HG02938 (cell line): Measurements from ENCODE around the gene RRAD.
A peak's percentile ranks its signal among the peaks of the same experiment; 100 is the strongest.
"Not testable (repeated sequence)": the region's sequence is repeated elsewhere in the genome, so short reads cannot be mapped to it uniquely, and the experiment has no call there.

Experiments
- ATAC-seq: cut with Tn5 transposase; IDR thresholded peaks from one replicate; pipeline ENCODE4 v1.9.1; 2021; ENCODE audit warnings: mild to moderate bottlenecking, moderate library complexity; ENCODE audit not compliant: unreplicated experiment

RRAD gene

GRCh38 chr16:66950971-66951790 is 25.8 kb upstream of the RRAD start:
- no peak for ATAC-seq

GRCh38 chr16:66950437-66950836 is 25.1 kb upstream of the RRAD start:
- ATAC-seq = no peak

- no peak for ATAC-seq
These were observed 24.1 kb upstream of the RRAD start for GRCh38 chr16:66949472-66949871.

GRCh38 chr16:66948837-66949225 is 23.5 kb upstream of the RRAD start:
- ATAC-seq = no peak

GRCh38 chr16:66948134-66948836 is 22.9 kb upstream of the RRAD start:
- ATAC-seq = no peak

- ATAC-seq = peak; percentile 74
These were observed 22.1 kb upstream of the RRAD start for GRCh38 chr16:66947302-66948065.

- no peak for ATAC-seq
These were observed 21.6 kb upstream of the RRAD start for GRCh38 chr16:66946974-66947301.

- no peak for ATAC-seq
These were observed 21.2 kb upstream of the RRAD start for GRCh38 chr16:66946541-66946940.

- ATAC-seq = no peak
These were observed 20.6 kb upstream of the RRAD start for GRCh38 chr16:66945939-66946338.

- not testable (repeated sequence) for ATAC-seq
These were observed 19.6 kb upstream of the RRAD start for GRCh38 chr16:66944971-66945370.

- ATAC-seq = no peak
These were observed 18.7 kb upstream of the RRAD start for GRCh38 chr16:66944054-66944441.

GRCh38 chr16:66943426-66944053 is 18.2 kb upstream of the RRAD start:
- ATAC-seq = no peak

GRCh38 chr16:66942981-66943380 is 17.6 kb upstream of the RRAD start:
- ATAC-seq = no peak

- no peak for ATAC-seq
These were observed 14.9 kb upstream of the RRAD start for GRCh38 chr16:66940236-66940635.

GRCh38 chr16:66939366-66939765 is 14.0 kb upstream of the RRAD start:
- ATAC-seq = no peak

GRCh38 chr16:66937725-66938337 is 12.5 kb upstream of the RRAD start:
- no peak for ATAC-seq

GRCh38 chr16:66936889-66937554 is 11.7 kb upstream of the RRAD start:
- no peak for ATAC-seq

GRCh38 chr16:66936462-66936861 is 11.1 kb upstream of the RRAD start:
- ATAC-seq = no peak

GRCh38 chr16:66935314-66936011 is 10.1 kb upstream of the RRAD start, which contains the start of gene CES2:
TSS of gene CES2 (plus strand) at chr16:66935516. CDS start at chr16:66935636, 120 bp downstream.
- ATAC-seq = no peak
